ENCODE measurements around the gene AHNAK2. TPM values are rescaled to one million over a fixed set of nuclear protein-coding genes. Genes with fewer than 3 reads are reported as not detected.

AHNAK2 gene
- total and polyA plus RNA-seq, 2 experiments from 2014 or later, result 1.8 to 4.6 TPM

- no peaks in the 10 kb centered on the region for H3K4me1 ChIP-seq (ENCODE audit: insufficient read depth)
- H2AFZ ChIP-seq, result no peak overlapping the region
- no peaks in the 10 kb centered on the region for H3K36me3 ChIP-seq (replicated peaks; ENCODE audit: insufficient read depth, low read depth)
- no peak for TF ChIP-seq EZH2phosphoT487 (IDR thresholded peaks at IDR 0.05; ENCODE audit: low read depth, severe bottlenecking, unreplicated experiment)
- no peak for TF ChIP-seq EZH2 (IDR thresholded peaks at IDR 0.05; ENCODE audit: borderline replicate concordance)
- TF ChIP-seq CTCF (IDR thresholded peaks at IDR 0.05; ENCODE audit: poor library complexity), result no peak
- H3K27ac ChIP-seq, result no peak overlapping the region
- no peaks in the 10 kb centered on the region for H3K27me3 ChIP-seq
- DNase-seq (ENCODE audit: low spot score), result no peak
- peaks cover under 1% of the 10 kb centered on the region for H3K79me2 ChIP-seq
- no peaks in the 10 kb centered on the region for H3K9me2 ChIP-seq (replicated peaks; ENCODE audit: insufficient read depth)
- H3K4me3 ChIP-seq, result no peak overlapping the region
- H4K20me1 ChIP-seq (ENCODE audit: insufficient read depth, poor library complexity, severe bottlenecking), result no peaks in the 10 kb centered on the region
- no peak overlapping the region for H3K4me2 ChIP-seq
- 96% methylated on average over 18 of the region's 34 CpGs for WGBS (ENCODE audit: low lambda C conversion rate, missing lambda C conversion rate)
- no peaks in the 10 kb centered on the region for H3K9me3 ChIP-seq (ENCODE audit: low read depth)
These were observed 13.7 kb upstream of the AHNAK2 start for GRCh38 chr14:104991896-104992230.

GRCh38 chr14:104989951-104990303 is 11.8 kb upstream of the AHNAK2 start:
- Histone ChIP-seq H3K27ac (no peak overlapping the region), H2AFZ (no peak overlapping the region), H3K4me1 (ENCODE audit: insufficient read depth) (peaks cover 7% of the 10 kb centered on the region), H3K4me3 (no peak overlapping the region), H3K9me3 (ENCODE audit: low read depth) (no peaks in the 10 kb centered on the region), H3K9me2 (replicated peaks; ENCODE audit: insufficient read depth) (no peaks in the 10 kb centered on the region), H3K79me2 (peaks cover 4% of the 10 kb centered on the region), H4K20me1 (ENCODE audit: insufficient read depth, poor library complexity, severe bottlenecking) (no peaks in the 10 kb centered on the region), H3K36me3 (replicated peaks; ENCODE audit: insufficient read depth, low read depth) (no peaks in the 10 kb centered on the region), H3K27me3 (no peaks in the 10 kb centered on the region), H3K4me2 (no peak overlapping the region)
- no peak for DNase-seq (ENCODE audit: low spot score)
- 92% methylated on average over 7 of the region's 7 CpGs for WGBS (ENCODE audit: low lambda C conversion rate, missing lambda C conversion rate)
- no peak for TF ChIP-seq CTCF (IDR thresholded peaks at IDR 0.05; ENCODE audit: poor library complexity)
- no peak for TF ChIP-seq EZH2phosphoT487 (IDR thresholded peaks at IDR 0.05; ENCODE audit: low read depth, severe bottlenecking, unreplicated experiment)
- TF ChIP-seq EZH2 (IDR thresholded peaks at IDR 0.05; ENCODE audit: borderline replicate concordance), result no peak

GRCh38 chr14:104989236-104989950 is 11.2 kb upstream of the AHNAK2 start:
- no peak overlapping the region for H3K4me2 ChIP-seq
- H3K9me2 ChIP-seq (replicated peaks; ENCODE audit: insufficient read depth), result no peaks in the 10 kb centered on the region
- no peaks in the 10 kb centered on the region for H3K27me3 ChIP-seq
- H3K27ac ChIP-seq, result no peak overlapping the region
- 96% methylated on average over 15 of the region's 16 CpGs for WGBS (ENCODE audit: low lambda C conversion rate, missing lambda C conversion rate)
- H3K36me3 ChIP-seq (replicated peaks; ENCODE audit: insufficient read depth, low read depth), result no peaks in the 10 kb centered on the region
- no peaks in the 10 kb centered on the region for H4K20me1 ChIP-seq (ENCODE audit: insufficient read depth, poor library complexity, severe bottlenecking)
- H3K79me2 ChIP-seq, result peaks cover 4% of the 10 kb centered on the region
- TF ChIP-seq EZH2phosphoT487 (IDR thresholded peaks at IDR 0.05; ENCODE audit: low read depth, severe bottlenecking, unreplicated experiment), result no peak
- no peaks in the 10 kb centered on the region for H3K9me3 ChIP-seq (ENCODE audit: low read depth)
- no peak overlapping the region for H3K4me3 ChIP-seq
- H2AFZ ChIP-seq, result no peak overlapping the region
- no peak for DNase-seq (ENCODE audit: low spot score)
- H3K4me1 ChIP-seq (ENCODE audit: insufficient read depth), result peaks cover 7% of the 10 kb centered on the region

GRCh38 chr14:104986487-104987164 is 8.5 kb upstream of the AHNAK2 start:
- no peaks in the 10 kb centered on the region for H3K9me2 ChIP-seq (replicated peaks; ENCODE audit: insufficient read depth)
- no peaks in the 10 kb centered on the region for H3K27me3 ChIP-seq
- no peaks in the 10 kb centered on the region for H3K9me3 ChIP-seq (ENCODE audit: low read depth)
- 71% methylated on average over 19 of the region's 19 CpGs for WGBS (ENCODE audit: low lambda C conversion rate, missing lambda C conversion rate)
- no peak overlapping the region for H3K27ac ChIP-seq
- peak overlapping the region; percentile 98 for H3K4me2 ChIP-seq
- H4K20me1 ChIP-seq (ENCODE audit: insufficient read depth, poor library complexity, severe bottlenecking), result no peaks in the 10 kb centered on the region
- no peaks in the 10 kb centered on the region for H3K36me3 ChIP-seq (replicated peaks; ENCODE audit: insufficient read depth, low read depth)
- peaks cover 7% of the 10 kb centered on the region for H3K4me1 ChIP-seq (ENCODE audit: insufficient read depth)
- no peak overlapping the region for H3K4me3 ChIP-seq
- H3K79me2 ChIP-seq, result peaks cover 4% of the 10 kb centered on the region
- no peak overlapping the region for H2AFZ ChIP-seq
- no peak for DNase-seq (ENCODE audit: low spot score)
- TF ChIP-seq EZH2phosphoT487 (IDR thresholded peaks at IDR 0.05; ENCODE audit: low read depth, severe bottlenecking, unreplicated experiment), result no peak
- no peak for TF ChIP-seq CTCF (IDR thresholded peaks at IDR 0.05; ENCODE audit: poor library complexity)
- TF ChIP-seq EZH2 (IDR thresholded peaks at IDR 0.05; ENCODE audit: borderline replicate concordance), result no peak

Measured in hepatocyte (in vitro differentiated cells).